Neural cell (in vitro differentiated cells): Measurements from ENCODE around the gene DDX5. TPM values are rescaled to one million over a fixed set of nuclear protein-coding genes. Genes with fewer than 3 reads are reported as not detected.

ENCODE experiments used
- H2AFZ ChIP-seq: fragments of 200-600, 300-800 bp; sonication (generic), shearing (Covaris generic); 2 replicates; pipeline ENCODE4 v1.6.0; 2014; ENCODE audit warnings: low read depth, mild to moderate bottlenecking, antibody characterized with exemption, low read length, moderate library complexity
- H3F3A ChIP-seq: fragments of 200-600 bp; shearing (Covaris generic); 2 replicates; pipeline ENCODE4 v1.6.1; 2016; ENCODE audit warnings: mild to moderate bottlenecking, moderate library complexity, mixed read lengths, antibody characterized with exemption, low read length; ENCODE audit not compliant: insufficient read depth, poor library complexity, severe bottlenecking
- H3K27ac ChIP-seq: fragments of 200-600, 300-800 bp; sonication (generic), shearing (Covaris generic); 2 replicates; pipeline ENCODE4 v1.5.1; 2014; ENCODE audit warnings: mild to moderate bottlenecking, low read length, moderate library complexity
- H3K27me3 ChIP-seq: fragments of 300-800, 200-600 bp; sonication (generic), shearing (Covaris generic); 2 replicates; pipeline ENCODE4 v1.6.0; 2014; ENCODE audit warnings: mild to moderate bottlenecking, low read depth, low read length, moderate library complexity; ENCODE audit not compliant: insufficient read depth
- H3K36me3 ChIP-seq: fragments of 300-800, 200-600 bp; sonication (generic), shearing (Covaris generic); 2 replicates; pipeline ENCODE4 v1.5.1; 2014; ENCODE audit warnings: mild to moderate bottlenecking, antibody characterized with exemption, low read length, moderate library complexity; ENCODE audit not compliant: insufficient read depth
- H3K4me2 ChIP-seq: fragments of 300-800, 200-600 bp; sonication (generic), shearing (Covaris generic); 2 replicates; pipeline ENCODE4 v1.6.0; 2014; ENCODE audit warnings: mild to moderate bottlenecking, low read length
- H3K4me3 ChIP-seq: fragments of 300-800, 200-600 bp; sonication (generic), shearing (Covaris generic); 2 replicates; pipeline ENCODE4 v1.5.1; 2014; ENCODE audit warnings: mild to moderate bottlenecking, low read length, moderate library complexity
- H3K79me2 ChIP-seq: fragments of 200-600 bp; shearing (Covaris generic); replicated peaks from 2 replicates; pipeline ENCODE4 v1.6.0; 2014; ENCODE audit warnings: mild to moderate bottlenecking, low read length, moderate library complexity; ENCODE audit not compliant: insufficient read depth
- H3K9ac ChIP-seq: fragments of 300-800, 200-600 bp; sonication (generic), shearing (Covaris generic); 2 replicates; pipeline ENCODE4 v1.6.1; 2016; ENCODE audit warnings: mild to moderate bottlenecking, low read length, mixed read lengths
- H3K9me2 ChIP-seq: fragments of 200-600 bp; shearing (Covaris generic); 2 replicates; pipeline ENCODE4 v1.6.1; 2016; ENCODE audit warnings: mild to moderate bottlenecking, low read length, mixed read lengths; ENCODE audit not compliant: insufficient read depth
- H3K9me3 ChIP-seq: fragments of 200-600, 300-800 bp; sonication (generic), shearing (Covaris generic); 2 replicates; pipeline ENCODE4 v1.6.1; 2016; ENCODE audit warnings: mild to moderate bottlenecking, mixed run types, low read length, moderate library complexity, mixed read lengths
- H4K20me1 ChIP-seq: fragments of 200-600 bp; shearing (Covaris generic); 2 replicates; pipeline ENCODE4 v1.6.1; 2016; ENCODE audit warnings: mild to moderate bottlenecking, mixed run types; ENCODE audit not compliant: insufficient read depth
- CTCF ChIP-seq: fragments of 450-650 bp; IDR thresholded peaks from 2 replicates; pipeline ENCODE4 v1.5.1; 2014; ENCODE audit warnings: antibody characterized with exemption, mild to moderate bottlenecking, moderate library complexity; ENCODE audit not compliant: poor library complexity, severe bottlenecking
- EP300 ChIP-seq: fragments of 450-650 bp; conservative IDR thresholded peaks from 2 replicates; pipeline ENCODE4 v1.6.1; 2014; ENCODE audit warnings: antibody characterized with exemption, mild to moderate bottlenecking, moderate library complexity; ENCODE audit not compliant: poor library complexity, severe bottlenecking
- EZH2 ChIP-seq: fragments of 200-600, 300-800 bp; shearing (Covaris generic), sonication (generic); IDR thresholded peaks from 2 replicates; pipeline ENCODE4 v1.6.1; 2014; ENCODE audit warnings: antibody characterized with exemption, low read length, borderline replicate concordance, mild to moderate bottlenecking; ENCODE audit not compliant: insufficient read depth, poor library complexity, severe bottlenecking
- MXI1 ChIP-seq: fragments of 450-650 bp; conservative IDR thresholded peaks from 2 replicates; pipeline ENCODE4 v1.6.1; 2014; ENCODE audit warnings: antibody characterized with exemption, mild to moderate bottlenecking; ENCODE audit not compliant: poor library complexity, severe bottlenecking
- POLR2AphosphoS5 ChIP-seq: IDR thresholded peaks from 2 replicates; pipeline ENCODE4 v1.6.1; 2012
- RAD21 ChIP-seq: fragments of 450-650 bp; conservative IDR thresholded peaks from 2 replicates; pipeline ENCODE4 v1.6.1; 2014; ENCODE audit warnings: antibody characterized with exemption, mild to moderate bottlenecking, moderate library complexity
- REST ChIP-seq: IDR thresholded peaks from 2 replicates; pipeline ENCODE4 v1.6.1; 2012; ENCODE audit warnings: borderline replicate concordance
- SMC3 ChIP-seq: fragments of 450-650 bp; conservative IDR thresholded peaks from 2 replicates; pipeline ENCODE4 v1.6.1; 2014; ENCODE audit warnings: antibody characterized with exemption, mild to moderate bottlenecking, moderate library complexity; ENCODE audit not compliant: poor library complexity
- TAF1 ChIP-seq: IDR thresholded peaks from 2 replicates; pipeline ENCODE4 v1.6.1; 2012; ENCODE audit warnings: low read depth
- polyA plus RNA-seq: library from polyadenylated mRNA; depleted of rRNA; stranded (reverse); fragments of >200 nt; gene quantifications from 2 replicates; pipeline ENCODE4 v1.2.3, GENCODE V29; 2014

The DDX5 gene
- polyA plus RNA-seq, 1 donor from 2014 or later = 2,358 TPM

DNA sequence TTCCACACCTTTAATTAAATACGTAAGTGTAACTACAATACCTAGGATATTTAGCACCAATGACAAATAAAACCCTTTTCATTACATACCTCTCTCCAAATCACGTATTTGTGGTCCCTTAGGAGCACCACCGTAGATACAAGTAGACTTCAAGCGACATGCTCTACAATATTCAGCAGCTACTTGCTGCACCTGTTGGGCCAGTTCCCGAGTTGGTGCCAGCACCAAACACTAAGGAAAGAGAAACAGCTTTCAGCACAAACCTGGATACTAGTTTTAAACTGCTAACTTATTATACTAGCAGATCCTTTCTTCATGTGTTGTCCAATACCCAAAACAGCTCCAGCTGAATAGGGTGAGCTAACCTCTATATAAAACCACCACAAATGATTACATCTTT is 2.7 kb downstream of the DDX5 start (continued):
- no peak for TF ChIP-seq RAD21
- TF ChIP-seq EP300 = no peak

DNA sequence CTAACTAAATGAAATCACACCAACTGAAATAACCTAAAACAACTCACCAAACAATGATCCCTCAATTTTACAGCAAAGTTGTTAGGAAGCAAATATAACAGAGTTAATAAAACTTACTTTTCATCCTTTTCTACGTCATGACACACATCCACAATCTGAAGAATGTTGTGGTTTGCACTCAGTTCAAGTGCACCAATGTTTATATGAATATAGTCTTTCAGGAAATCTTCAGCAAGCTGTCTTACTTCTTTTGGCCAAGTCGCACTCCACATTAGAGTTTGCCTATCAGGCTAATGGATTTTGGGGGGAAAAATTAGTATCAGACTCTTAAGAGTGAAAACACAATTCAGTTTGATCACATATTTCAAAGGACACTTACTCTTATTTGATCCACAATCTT is 3.3 kb downstream of the DDX5 start:
- H3F3A ChIP-seq = peaks cover 19% of the 10 kb centered on the region
- no peak for TF ChIP-seq CTCF
- no peak for TF ChIP-seq POLR2AphosphoS5
- TF ChIP-seq RAD21 = no peak
- no peak for TF ChIP-seq MXI1
- TF ChIP-seq SMC3 = no peak
- no peak for TF ChIP-seq TAF1
- no peak for TF ChIP-seq EZH2
- no peak for TF ChIP-seq REST
- TF ChIP-seq EP300 = no peak
- peak overlapping the region; percentile 97 for H3K4me3 ChIP-seq
- no peak overlapping the region for H2AFZ ChIP-seq
- H3K9me3 ChIP-seq = no peaks in the 10 kb centered on the region
- no peaks in the 10 kb centered on the region for H3K9me2 ChIP-seq
- peaks cover 68% of the 10 kb centered on the region for H3K79me2 ChIP-seq
- H3K36me3 ChIP-seq = peaks cover 32% of the 10 kb centered on the region
- H3K4me2 ChIP-seq = no peak overlapping the region
- no peaks in the 10 kb centered on the region for H3K27me3 ChIP-seq
- no peak overlapping the region for H3K9ac ChIP-seq
- H3K27ac ChIP-seq = no peak overlapping the region
- H4K20me1 ChIP-seq = peaks cover 28% of the 10 kb centered on the region

DNA sequence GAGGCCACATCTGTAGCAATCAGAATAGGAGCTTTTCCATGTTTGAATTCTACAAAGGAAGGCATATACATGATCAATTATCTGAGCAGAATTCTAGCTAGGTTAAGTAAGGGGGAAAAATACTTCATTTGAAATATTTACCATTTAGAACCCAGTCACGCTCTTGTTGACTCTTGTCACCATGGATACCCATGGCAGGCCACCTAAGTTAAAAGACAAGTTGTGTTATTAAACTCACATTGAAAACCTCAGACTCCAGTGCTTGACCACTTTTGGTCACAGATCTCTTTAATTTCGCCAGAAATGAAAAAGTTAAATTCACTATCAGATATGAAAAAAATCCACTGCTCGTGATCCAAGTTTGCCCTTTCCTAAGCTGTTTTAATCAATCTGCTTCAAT is 4.1 kb downstream of the DDX5 start:
- peaks cover 21% of the 10 kb centered on the region for H3F3A ChIP-seq
- H3K79me2 ChIP-seq = peaks cover 60% of the 10 kb centered on the region
- H3K4me3 ChIP-seq = no peak overlapping the region
- no peak for TF ChIP-seq MXI1
- TF ChIP-seq CTCF = no peak
- TF ChIP-seq EZH2 = no peak
- TF ChIP-seq RAD21 = no peak
- no peak for TF ChIP-seq REST
- TF ChIP-seq EP300 = no peak
- TF ChIP-seq SMC3 = no peak
- TF ChIP-seq TAF1 = no peak
- no peak for TF ChIP-seq POLR2AphosphoS5
- H2AFZ ChIP-seq = no peak overlapping the region
- peaks cover 32% of the 10 kb centered on the region for H3K36me3 ChIP-seq
- no peaks in the 10 kb centered on the region for H3K9me2 ChIP-seq
- no peak overlapping the region for H3K9ac ChIP-seq
- H4K20me1 ChIP-seq = peaks cover 28% of the 10 kb centered on the region
- H3K4me2 ChIP-seq = no peak overlapping the region
- H3K27ac ChIP-seq = no peak overlapping the region
- H3K9me3 ChIP-seq = no peaks in the 10 kb centered on the region
- no peaks in the 10 kb centered on the region for H3K27me3 ChIP-seq
